Testis (tissue), 3 donors: ENCODE measurements around the gene ABHD12B. TPM values are rescaled to one million over a fixed set of nuclear protein-coding genes. Genes with fewer than 3 reads are reported as not detected.

Experiments used
- DNase-seq: peaks from one replicate; pipeline ENCODE4 v3.0.0-alpha.2; 2019
- H3K27ac ChIP-seq, 2 donors: fragments of 200-600 bp; sonication (generic); one replicate each; pipeline ENCODE4 v1.5.1; 2019
- H3K27me3 ChIP-seq: fragments of 200-600 bp; sonication (generic); one replicate; pipeline ENCODE4 v1.5.1; 2019
- H3K36me3 ChIP-seq: fragments of 200-600 bp; sonication (generic); one replicate; pipeline ENCODE4 v1.5.1; 2017; ENCODE audit warnings: low read depth; ENCODE audit errors: missing control alignments
- H3K4me1 ChIP-seq: fragments of 200-600 bp; sonication (generic); one replicate; pipeline ENCODE4 v1.5.1; 2019
- H3K4me3 ChIP-seq, 2 donors: fragments of 200-600 bp; sonication (generic); one replicate each; pipeline ENCODE4 v1.5.1; 2017 to 2019
- H3K9me3 ChIP-seq: fragments of 200-600 bp; sonication (generic); one replicate; pipeline ENCODE4 v1.5.1; 2017
- POLR2A ChIP-seq: fragments of 450-650 bp; IDR thresholded peaks from one replicate; pipeline ENCODE4 v1.6.1; 2017; ENCODE audit warnings: antibody characterized with exemption, mild to moderate bottlenecking, moderate library complexity
- WGBS, 2 donors: methylation state at CpG; one replicate each; pipeline ENCODE4 v1.1.5; 2018; 5-methylcytosine and 5-hydroxymethylcytosine counted together
- intact Hi-C: fragments of 100-400 bp; cut with DNase I; formaldehyde crosslinking; loops from one replicate; pipeline ENCODE4 v1.15.1; 2023; ENCODE audit warnings: low total_unique reads
- polyA plus RNA-seq: library from polyadenylated mRNA; stranded (reverse); fragments of 350-450 nt; fragmentation: Illumina TruSeq; extraction: RNeasy Lipid Tissue Mini Kit (QIAGEN cat#74804); gene quantifications from one replicate; pipeline ENCODE4 v1.2.3, GENCODE V29; 2014; ENCODE audit warnings: low read depth, low replicate concordance; ENCODE audit not compliant: insufficient read depth
- total RNA-seq, 2 donors: library from RNA; depleted of rRNA; stranded (reverse); fragments of >200 nt; gene quantifications; one replicate each; pipeline ENCODE4 v1.2.3, GENCODE V29; 2016
- TF ChIP-seq, protein P1 (sequence below), 3 experiments: fragments of 450-650 bp in 2 of 3; fragments of 200-600 bp in 1 of 3; sonication (generic) in 1 of 3; IDR thresholded peaks; one replicate each; pipeline ENCODE4 v1.5.1; 2016 to 2019; ENCODE audit warnings: antibody characterized with exemption in 3 of 3, mild to moderate bottlenecking in 2 of 3, moderate library complexity in 1 of 3

Gene ABHD12B
- total and polyA plus RNA-seq, 3 donors from 2014 or later, result 0.37 to 3.0 TPM; not detected in 1

DNA sequence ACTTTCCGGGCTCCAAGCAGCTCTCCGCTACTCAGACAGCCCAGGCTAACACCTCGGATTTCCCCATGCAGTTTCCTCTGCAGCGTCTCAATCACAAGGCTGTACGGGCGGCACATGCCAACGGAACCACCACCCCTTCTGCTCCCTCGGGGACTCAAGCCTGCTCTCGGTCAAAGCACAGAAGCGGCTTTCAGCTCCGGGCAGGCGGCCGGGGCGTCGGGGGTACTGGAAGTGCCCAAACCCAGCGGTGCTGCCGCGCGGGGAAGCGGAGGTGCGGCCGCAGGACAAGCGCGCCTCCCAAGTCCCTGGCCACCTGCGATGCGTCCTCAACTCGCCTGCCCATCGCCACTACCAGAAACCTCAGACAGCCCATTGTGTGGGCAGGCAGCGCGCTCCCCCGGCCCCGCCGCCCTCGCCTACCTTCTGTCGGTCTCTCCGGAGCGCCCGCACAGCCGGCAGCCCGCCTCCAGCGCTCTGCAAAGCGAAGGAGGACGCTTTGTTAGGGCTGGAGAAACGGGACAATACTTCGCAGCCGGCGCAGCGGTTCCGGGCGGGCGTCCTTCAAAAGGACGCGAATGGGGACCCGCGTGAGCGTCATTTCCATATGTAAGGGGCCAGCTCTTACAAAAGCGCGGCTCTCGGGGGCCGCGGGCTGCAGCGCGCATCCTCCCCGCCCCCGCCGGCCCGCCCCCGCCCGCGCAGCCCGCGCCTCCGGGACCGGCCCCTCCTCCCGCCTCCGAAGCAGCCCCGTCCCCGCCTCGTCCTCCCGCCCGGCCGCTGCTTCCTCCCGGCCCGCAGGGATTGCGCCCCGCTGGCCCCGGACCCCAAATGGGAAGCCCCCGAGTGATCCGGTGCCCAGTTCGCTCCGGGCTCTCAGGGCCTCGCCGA lies 41.6 kb upstream of the ABHD12B start:
- Histone ChIP-seq H3K4me1 (no peaks in the 10 kb centered on the region), H3K9me3 (no peaks in the 10 kb centered on the region), H3K27ac (peak overlapping the region in 1 of 2 donors; percentile 85), H3K27me3 (no peaks in the 10 kb centered on the region), H3K4me3 (peak overlapping the region; percentile 70 to 80), H3K36me3 (no peaks in the 10 kb centered on the region)
- WGBS, 2 donors, result 0% methylated on average over 1 to 53 of the region's 93 CpGs
- intact Hi-C loops, result no loop called here
- TF ChIP-seq, protein P1, sequence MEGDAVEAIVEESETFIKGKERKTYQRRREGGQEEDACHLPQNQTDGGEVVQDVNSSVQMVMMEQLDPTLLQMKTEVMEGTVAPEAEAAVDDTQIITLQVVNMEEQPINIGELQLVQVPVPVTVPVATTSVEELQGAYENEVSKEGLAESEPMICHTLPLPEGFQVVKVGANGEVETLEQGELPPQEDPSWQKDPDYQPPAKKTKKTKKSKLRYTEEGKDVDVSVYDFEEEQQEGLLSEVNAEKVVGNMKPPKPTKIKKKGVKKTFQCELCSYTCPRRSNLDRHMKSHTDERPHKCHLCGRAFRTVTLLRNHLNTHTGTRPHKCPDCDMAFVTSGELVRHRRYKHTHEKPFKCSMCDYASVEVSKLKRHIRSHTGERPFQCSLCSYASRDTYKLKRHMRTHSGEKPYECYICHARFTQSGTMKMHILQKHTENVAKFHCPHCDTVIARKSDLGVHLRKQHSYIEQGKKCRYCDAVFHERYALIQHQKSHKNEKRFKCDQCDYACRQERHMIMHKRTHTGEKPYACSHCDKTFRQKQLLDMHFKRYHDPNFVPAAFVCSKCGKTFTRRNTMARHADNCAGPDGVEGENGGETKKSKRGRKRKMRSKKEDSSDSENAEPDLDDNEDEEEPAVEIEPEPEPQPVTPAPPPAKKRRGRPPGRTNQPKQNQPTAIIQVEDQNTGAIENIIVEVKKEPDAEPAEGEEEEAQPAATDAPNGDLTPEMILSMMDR (IDR thresholded peaks at IDR 0.05), result no peak
- TF ChIP-seq POLR2A, result no peak
- peak; percentile 34 for DNase-seq

DNA sequence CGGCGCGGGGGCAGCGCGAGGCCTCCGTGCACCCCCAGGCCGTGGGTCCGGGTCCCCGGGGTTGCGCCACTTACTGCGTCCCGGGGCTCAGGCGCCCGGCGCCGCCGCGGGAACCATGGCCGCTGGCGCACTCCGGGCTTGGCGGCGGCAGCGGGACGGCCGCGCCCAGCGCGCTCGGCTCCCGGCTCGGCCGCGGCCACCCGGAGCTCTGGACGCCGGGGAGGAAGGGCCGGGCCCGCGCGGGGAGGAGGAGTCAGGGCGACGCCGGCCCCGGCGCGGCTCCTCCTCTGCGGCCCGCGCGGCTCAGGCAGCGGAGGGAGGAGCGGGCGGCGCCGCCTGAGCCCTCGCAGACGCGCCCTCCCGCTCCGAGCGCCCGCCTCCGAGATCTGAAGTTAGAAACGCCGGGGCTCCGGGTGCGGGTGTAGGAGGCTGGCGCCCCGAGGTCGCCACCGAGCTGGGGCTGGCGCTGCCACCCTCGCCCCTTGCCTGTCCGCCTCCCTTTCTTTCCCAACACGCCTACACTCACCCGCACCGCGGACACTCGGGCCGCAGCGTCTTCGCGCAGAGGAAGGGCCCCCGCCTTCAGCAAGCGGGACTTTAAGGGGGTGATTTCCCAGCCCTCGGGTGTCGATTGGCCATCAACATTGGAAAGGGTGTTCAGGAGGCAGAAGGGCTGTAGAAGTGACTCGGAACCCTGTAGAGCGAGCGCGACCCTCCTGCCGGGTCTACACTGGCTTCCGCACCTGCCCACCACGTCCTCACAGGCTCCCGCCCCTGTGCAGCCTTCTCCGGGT lies 40.7 kb upstream of the ABHD12B start, which contains the start of gene NIN:
Gene NIN (minus strand): TSS at position 231 of the 794 bp plus-strand sequence. CDS start 9,106 bp downstream, outside the sequence.
- TF ChIP-seq, protein P1 (IDR thresholded peaks at IDR 0.05), result no peak
- TF ChIP-seq POLR2A, result no peak
- peak within 1 kb of the TSS; percentile 70 to 80 for H3K4me3 ChIP-seq
- no peaks in the 10 kb centered on the region for H3K9me3 ChIP-seq
- intact Hi-C loops, result no loop called here
- no peaks in the 10 kb centered on the region for H3K4me1 ChIP-seq
- H3K27me3 ChIP-seq, result no peaks in the 10 kb centered on the region
- 0 to 1% methylated on average over 5 to 50 of the region's 97 CpGs for WGBS, 2 donors
- no peaks in the 10 kb centered on the region for H3K36me3 ChIP-seq
- peak within 1 kb of the TSS; percentile 35 to 85 for H3K27ac ChIP-seq
- DNase-seq, result peak; percentile 59

DNA sequence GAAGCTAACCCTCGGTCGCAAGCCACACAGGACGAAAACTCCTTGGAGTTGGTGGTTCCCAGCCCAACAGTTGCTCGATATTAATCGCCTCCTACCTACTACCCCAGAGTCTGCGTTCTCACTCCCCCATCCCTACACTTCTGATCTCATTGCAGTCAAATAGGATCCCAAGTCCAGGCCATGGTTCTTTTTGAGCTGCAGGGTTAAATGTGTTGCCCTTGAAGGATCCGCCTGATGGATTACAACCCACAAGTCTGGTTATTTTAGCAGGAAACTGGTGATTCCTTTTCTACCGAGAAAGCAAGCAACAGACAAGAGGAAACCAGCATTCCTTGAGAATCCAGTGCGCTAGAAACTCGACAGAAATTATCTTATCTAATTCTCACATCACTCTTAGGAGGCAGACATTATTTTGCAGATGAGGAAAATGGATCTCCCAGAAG lies 40.1 kb upstream of the ABHD12B start:
- no peaks in the 10 kb centered on the region for H3K9me3 ChIP-seq
- H3K27ac ChIP-seq, result peak overlapping the region; percentile 35 to 85
- peak overlapping the region; percentile 70 to 80 for H3K4me3 ChIP-seq
- intact Hi-C loops, result no loop called here
- no peaks in the 10 kb centered on the region for H3K27me3 ChIP-seq
- DNase-seq, result no peak
- TF ChIP-seq POLR2A, result no peak
- TF ChIP-seq, protein P1 (IDR thresholded peaks at IDR 0.05), result no peak
- no peaks in the 10 kb centered on the region for H3K36me3 ChIP-seq
- WGBS, 2 donors, result 0 to 4% methylated on average over 10 of the region's 10 CpGs
- H3K4me1 ChIP-seq, result no peaks in the 10 kb centered on the region

DNA sequence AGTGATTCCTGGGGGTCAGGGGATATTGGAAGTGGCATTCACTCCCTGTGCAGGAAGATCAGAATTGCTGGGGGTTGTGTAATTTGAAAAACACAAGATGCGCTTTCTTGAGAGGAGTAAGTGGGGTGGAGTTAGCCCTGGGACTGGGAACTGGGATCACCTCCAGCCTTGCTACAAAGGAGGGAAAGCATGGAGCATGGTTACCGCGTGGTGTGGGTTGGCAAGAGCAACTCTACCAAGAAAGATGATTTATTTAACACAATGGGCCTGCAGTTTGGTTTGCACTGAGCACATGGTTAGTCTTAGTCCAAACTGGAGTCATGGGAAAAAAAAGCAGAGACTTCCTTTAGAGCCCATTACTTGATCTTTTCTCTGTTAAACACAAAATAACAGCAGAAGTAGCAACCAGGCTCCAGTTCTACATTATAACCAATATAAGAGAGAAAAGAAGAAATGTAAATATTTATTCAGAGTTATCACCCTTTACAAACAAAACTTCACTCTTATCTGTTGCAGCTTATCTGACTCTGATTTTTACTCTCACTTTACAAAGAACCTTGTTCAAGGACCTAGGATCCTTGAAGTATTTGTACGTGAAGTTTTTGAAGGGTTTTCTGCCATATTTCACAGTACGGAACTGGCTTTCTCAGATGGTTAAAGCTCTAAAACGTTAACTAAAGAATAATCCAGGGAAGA lies 38.8 kb upstream of the ABHD12B start:
- H3K4me3 ChIP-seq, result no peak overlapping the region
- H3K27me3 ChIP-seq, result no peaks in the 10 kb centered on the region
- no peaks in the 10 kb centered on the region for H3K4me1 ChIP-seq
- no peak overlapping the region for H3K27ac ChIP-seq
- whole genome bisulfite sequencing, 2 donors, result 78 to 87% methylated on average over 6 of the region's 6 CpGs
- H3K9me3 ChIP-seq, result no peaks in the 10 kb centered on the region
- intact Hi-C loops, result no loop called here
- no peak for TF ChIP-seq POLR2A
- TF ChIP-seq, protein P1 (IDR thresholded peaks at IDR 0.05), result no peak
- no peaks in the 10 kb centered on the region for H3K36me3 ChIP-seq
- DNase-seq, result no peak
